Panc1 (cell line): ENCODE results near the gene SUSD6.

ENCODE experiments used
- POLR2AphosphoS5 ChIP-seq: IDR thresholded peaks from 2 replicates; pipeline ENCODE4 v1.6.1; 2012; ENCODE audit warnings: mild to moderate bottlenecking, low read depth, low read length, moderate library complexity
- SIN3A ChIP-seq: IDR thresholded peaks from 2 replicates; pipeline ENCODE4 v1.6.1; 2012; ENCODE audit warnings: low read depth, mild to moderate bottlenecking, low read length, moderate library complexity, borderline replicate concordance; ENCODE audit not compliant: insufficient read depth
- TF ChIP-seq, protein P1 (sequence below): fragments of 450-650 bp; IDR thresholded peaks from 2 replicates; pipeline ENCODE4 v1.5.1; 2017; ENCODE audit warnings: mild to moderate bottlenecking

DNA sequence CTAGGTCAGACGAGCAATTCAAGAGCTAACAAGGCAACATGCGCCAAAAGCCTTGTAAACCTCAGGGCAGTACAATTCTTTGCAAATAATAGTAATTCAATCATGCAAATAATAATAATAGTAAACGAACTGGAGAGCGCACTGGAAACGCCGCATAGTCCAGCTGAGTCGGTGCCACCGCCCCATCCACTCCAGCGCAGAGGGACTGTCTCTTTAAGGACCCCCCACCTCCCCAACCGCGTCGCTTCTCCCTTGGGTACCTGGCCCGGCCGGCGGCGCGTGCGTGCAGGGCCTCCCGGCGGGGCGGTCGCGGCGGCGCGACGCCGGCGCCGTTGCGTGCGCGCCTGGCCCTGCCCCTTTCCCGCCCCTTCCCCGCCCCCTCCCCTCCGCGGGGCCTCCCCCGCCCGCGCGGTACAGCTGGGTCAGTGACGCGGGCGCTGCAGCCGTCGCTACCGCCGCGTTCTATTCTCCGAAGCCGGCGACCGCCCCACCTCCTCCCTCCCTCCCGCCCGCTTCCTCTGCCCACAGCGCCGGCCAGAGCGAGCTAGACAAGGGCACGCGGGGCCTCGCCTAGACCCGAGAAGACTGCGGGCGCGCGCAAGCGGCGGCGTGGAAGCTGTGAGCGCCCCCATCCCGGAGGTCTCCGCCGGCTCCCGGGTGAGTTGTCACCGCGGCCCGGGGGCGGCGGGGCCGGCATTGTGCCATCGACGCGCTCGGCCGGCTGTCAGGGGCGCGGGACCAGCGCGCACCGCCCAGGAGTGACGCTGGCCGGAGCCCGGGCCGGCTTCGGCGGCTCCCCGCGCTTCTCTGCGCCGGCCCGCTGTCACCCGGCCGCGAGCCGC, at the start of gene SUSD6:
- TF ChIP-seq, protein P1, sequence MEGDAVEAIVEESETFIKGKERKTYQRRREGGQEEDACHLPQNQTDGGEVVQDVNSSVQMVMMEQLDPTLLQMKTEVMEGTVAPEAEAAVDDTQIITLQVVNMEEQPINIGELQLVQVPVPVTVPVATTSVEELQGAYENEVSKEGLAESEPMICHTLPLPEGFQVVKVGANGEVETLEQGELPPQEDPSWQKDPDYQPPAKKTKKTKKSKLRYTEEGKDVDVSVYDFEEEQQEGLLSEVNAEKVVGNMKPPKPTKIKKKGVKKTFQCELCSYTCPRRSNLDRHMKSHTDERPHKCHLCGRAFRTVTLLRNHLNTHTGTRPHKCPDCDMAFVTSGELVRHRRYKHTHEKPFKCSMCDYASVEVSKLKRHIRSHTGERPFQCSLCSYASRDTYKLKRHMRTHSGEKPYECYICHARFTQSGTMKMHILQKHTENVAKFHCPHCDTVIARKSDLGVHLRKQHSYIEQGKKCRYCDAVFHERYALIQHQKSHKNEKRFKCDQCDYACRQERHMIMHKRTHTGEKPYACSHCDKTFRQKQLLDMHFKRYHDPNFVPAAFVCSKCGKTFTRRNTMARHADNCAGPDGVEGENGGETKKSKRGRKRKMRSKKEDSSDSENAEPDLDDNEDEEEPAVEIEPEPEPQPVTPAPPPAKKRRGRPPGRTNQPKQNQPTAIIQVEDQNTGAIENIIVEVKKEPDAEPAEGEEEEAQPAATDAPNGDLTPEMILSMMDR = no peak
- TF ChIP-seq POLR2AphosphoS5 = no peak; the same call in 1 of the 2 replicates
- no peak for TF ChIP-seq SIN3A
